PFSK-1 (cell line): Measurements from ENCODE around the gene DNAJB1.

Experiments
- FOXP2 ChIP-seq: optimal IDR thresholded peaks from 2 replicates; pipeline ENCODE3; 2011; ENCODE audit warnings: borderline replicate concordance, control low read depth, inconsistent platforms; ENCODE audit not compliant: insufficient read depth; ENCODE audit errors: extremely low read length, extremely low read depth
- POLR2AphosphoS5 ChIP-seq: IDR thresholded peaks from 2 replicates; pipeline ENCODE4 v1.6.1; 2012; ENCODE audit warnings: low read depth, mild to moderate bottlenecking, control low read depth, low read length, moderate library complexity
- REST ChIP-seq, 2 experiments: IDR thresholded peaks; 2 replicates each; pipeline versions ENCODE4 v1.6.1 to v1.8.0; 2011 to 2012; ENCODE audit warnings: low read depth in 2 of 2, low read length in 2 of 2, control low read depth in 1 of 2, inconsistent platforms in 1 of 2, mild to moderate bottlenecking in 1 of 2, moderate library complexity in 1 of 2; ENCODE audit not compliant: insufficient read depth in 1 of 2
- SIN3A ChIP-seq: IDR thresholded peaks from 2 replicates; pipeline ENCODE4 v1.6.1; 2012; ENCODE audit warnings: mild to moderate bottlenecking, low read length, moderate library complexity, borderline replicate concordance; ENCODE audit not compliant: insufficient read depth
- TAF1 ChIP-seq: IDR thresholded peaks from 2 replicates; pipeline ENCODE4 v1.6.1; 2012; ENCODE audit warnings: low read length, control low read depth, borderline replicate concordance; ENCODE audit not compliant: insufficient read depth

DNAJB1 gene

GRCh38 chr19:14555918-14556661, 37.9 kb upstream of the DNAJB1 start:
- no peak for TF ChIP-seq SIN3A
- TF ChIP-seq POLR2AphosphoS5: no peak

GRCh38 chr19:14554382-14554812, 36.2 kb upstream of the DNAJB1 start:
- TF ChIP-seq FOXP2: no peak
- TF ChIP-seq TAF1: no peak
- no peak for TF ChIP-seq SIN3A
- no peak for TF ChIP-seq POLR2AphosphoS5
- TF ChIP-seq REST (IDR thresholded peaks at IDR 0.05; ENCODE audit: insufficient read depth in 1 of 2, low read depth in 2 of 2, low read length in 2 of 2): no peak

GRCh38 chr19:14553939-14554243, 35.7 kb upstream of the DNAJB1 start:
- TF ChIP-seq POLR2AphosphoS5 (no peak), SIN3A (no peak), REST (IDR thresholded peaks at IDR 0.05; ENCODE audit: insufficient read depth in 1 of 2, low read depth in 2 of 2, low read length in 2 of 2) (no peak), FOXP2 (no peak), TAF1 (no peak)

- TF ChIP-seq FOXP2 (no peak), POLR2AphosphoS5 (no peak), REST (IDR thresholded peaks at IDR 0.05; ENCODE audit: insufficient read depth in 1 of 2, low read depth in 2 of 2, low read length in 2 of 2) (no peak), TAF1 (no peak), SIN3A (no peak)
These were observed 35.1 kb upstream of the DNAJB1 start for GRCh38 chr19:14553042-14553938.

GRCh38 chr19:14550201-14550754, 32.1 kb upstream of the DNAJB1 start:
- TF ChIP-seq POLR2AphosphoS5 (no peak), SIN3A (no peak), FOXP2 (no peak), REST (IDR thresholded peaks at IDR 0.05; ENCODE audit: insufficient read depth in 1 of 2, low read depth in 2 of 2, low read length in 2 of 2) (no peak), TAF1 (no peak)
